Retinal pigment epithelial cell (primary cell): Measurements from ENCODE around the gene KLKB1.

Source experiments
- DNase-seq: peaks from one replicate; pipeline ENCODE4 v3.0.0-alpha.2; 2010; ENCODE audit warnings: low read depth
- H3K4me3 ChIP-seq: 2 replicates; pipeline ENCODE4 v1.5.1; 2011; ENCODE audit warnings: mild to moderate bottlenecking, low read length, control low read depth, moderate library complexity
- CTCF ChIP-seq: conservative IDR thresholded peaks from 2 replicates; pipeline ENCODE4 v1.5.1; 2011; ENCODE audit warnings: low read depth, low read length, control low read depth, inconsistent platforms

The KLKB1 gene

GRCh38 chr4:186226521-186227189 lies 652 bp upstream of the KLKB1 start:
- no peak for DNase-seq
- TF ChIP-seq CTCF, result no peak
- no peak overlapping the region for H3K4me3 ChIP-seq

GRCh38 chr4:186227744-186228513 lies 622 bp downstream of the KLKB1 start:
- H3K4me3 ChIP-seq, result no peak overlapping the region
- TF ChIP-seq CTCF, result no peak
- no peak for DNase-seq

- DNase-seq, result no peak
- no peak for TF ChIP-seq CTCF
- no peak overlapping the region for H3K4me3 ChIP-seq
Measured at GRCh38 chr4:186228514-186228894, 1.2 kb downstream of the KLKB1 start.

GRCh38 chr4:186234367-186234766 lies 7.1 kb downstream of the KLKB1 start:
- H3K4me3 ChIP-seq, result no peak overlapping the region
- no peak for TF ChIP-seq CTCF

GRCh38 chr4:186236126-186236525 lies 8.8 kb downstream of the KLKB1 start:
- H3K4me3 ChIP-seq, result no peak overlapping the region
- no peak for TF ChIP-seq CTCF
- DNase-seq, result no peak

More at GRCh38 chr4:186234367-186234766, 7.1 kb downstream of the KLKB1 start:
- DNase-seq, result no peak

GRCh38 chr4:186240452-186240847 lies 13.1 kb downstream of the KLKB1 start:
- DNase-seq, result no peak
- no peak overlapping the region for H3K4me3 ChIP-seq
- no peak for TF ChIP-seq CTCF
